ENCODE measurements around the gene YJU2. TPM values are rescaled to one million over a fixed set of nuclear protein-coding genes. Genes with fewer than 3 reads are reported as not detected.

YJU2 gene
- total RNA-seq (2014; rRNA removed; shearing (Covaris generic)) (27.3 and 33.4 TPM in 2 replicates), polyA plus RNA-seq (2016; fragmentation: Nextera tagmentation; extraction: Ambion mirVana) (27.6 and 28.8 TPM in 2 replicates)
- long read RNA-seq, transcript YJU2-201 (8 exons, 1,434 nt), result major isoform, 23 of 25 reads
- long read RNA-seq, partial matches to known transcripts, result 2 of 25 reads
- long read RNA-seq, other reads (novel, unspliced or antisense), result 0 of 25 reads

- Mint-ChIP-seq H3K4me1 (no peaks in the 10 kb centered on the region; the same call in 2 of the 3 replicates), H3K27ac (peak within 1 kb of the TSS; percentile 99), H3K36me3 (ENCODE audit: low read depth) (peaks cover 33% of the 10 kb centered on the region), H3K4me3 (peak within 1 kb of the TSS; percentile 93), H3K9me3 (peaks cover 6% of the 10 kb centered on the region), H3K27me3 (ENCODE audit: insufficient read depth, low read depth, poor library complexity) (peaks cover 5% of the 10 kb centered on the region)
- peak within 1 kb of the TSS; percentile 90 for H3K27ac ChIP-seq (ENCODE audit: low read depth)
- peaks cover 8% of the 10 kb centered on the region; the same call in 1 of the 2 replicates for H3K36me3 ChIP-seq (ENCODE audit: insufficient read depth)
- peak within 1 kb of the TSS; percentile 86 for H2AFZ ChIP-seq
- peaks cover 8% of the 10 kb centered on the region for H3K79me2 ChIP-seq (replicated peaks; ENCODE audit: insufficient read depth)
- 0 out of 2 replicates have a peak, but pooled peaks cover 4% of the 10 kb centered on the region for H3K4me1 ChIP-seq (ENCODE audit: insufficient read depth)
- H3K4me2 ChIP-seq, result peak within 1 kb of the TSS; percentile 72
- H3K4me3 ChIP-seq, result peak within 1 kb of the TSS; percentile 50
- H3K9me2 ChIP-seq (ENCODE audit: insufficient read depth), result no peaks in the 10 kb centered on the region
- no peaks in the 10 kb centered on the region for H4K20me1 ChIP-seq (replicated peaks; ENCODE audit: insufficient read depth)
- 0 out of 2 replicates have a peak, but pooled peaks cover 6% of the 10 kb centered on the region for H3F3A ChIP-seq (replicated peaks; ENCODE audit: low read depth)
- no peaks in the 10 kb centered on the region for H3K27me3 ChIP-seq (ENCODE audit: insufficient read depth)
- DNase-seq (ENCODE audit: low spot score), result peak; percentile 100
- ATAC-seq, result peak; percentile 96
- TF ChIP-seq ZNF331 (CRISPR knock-in tag; IDR thresholded peaks at IDR 0.05; ENCODE audit: low read depth), result no peak
- TF ChIP-seq POLR2AphosphoS5 (IDR thresholded peaks at IDR 0.05; ENCODE audit: low read depth), result peak; percentile 60
- TF ChIP-seq, protein P1, sequence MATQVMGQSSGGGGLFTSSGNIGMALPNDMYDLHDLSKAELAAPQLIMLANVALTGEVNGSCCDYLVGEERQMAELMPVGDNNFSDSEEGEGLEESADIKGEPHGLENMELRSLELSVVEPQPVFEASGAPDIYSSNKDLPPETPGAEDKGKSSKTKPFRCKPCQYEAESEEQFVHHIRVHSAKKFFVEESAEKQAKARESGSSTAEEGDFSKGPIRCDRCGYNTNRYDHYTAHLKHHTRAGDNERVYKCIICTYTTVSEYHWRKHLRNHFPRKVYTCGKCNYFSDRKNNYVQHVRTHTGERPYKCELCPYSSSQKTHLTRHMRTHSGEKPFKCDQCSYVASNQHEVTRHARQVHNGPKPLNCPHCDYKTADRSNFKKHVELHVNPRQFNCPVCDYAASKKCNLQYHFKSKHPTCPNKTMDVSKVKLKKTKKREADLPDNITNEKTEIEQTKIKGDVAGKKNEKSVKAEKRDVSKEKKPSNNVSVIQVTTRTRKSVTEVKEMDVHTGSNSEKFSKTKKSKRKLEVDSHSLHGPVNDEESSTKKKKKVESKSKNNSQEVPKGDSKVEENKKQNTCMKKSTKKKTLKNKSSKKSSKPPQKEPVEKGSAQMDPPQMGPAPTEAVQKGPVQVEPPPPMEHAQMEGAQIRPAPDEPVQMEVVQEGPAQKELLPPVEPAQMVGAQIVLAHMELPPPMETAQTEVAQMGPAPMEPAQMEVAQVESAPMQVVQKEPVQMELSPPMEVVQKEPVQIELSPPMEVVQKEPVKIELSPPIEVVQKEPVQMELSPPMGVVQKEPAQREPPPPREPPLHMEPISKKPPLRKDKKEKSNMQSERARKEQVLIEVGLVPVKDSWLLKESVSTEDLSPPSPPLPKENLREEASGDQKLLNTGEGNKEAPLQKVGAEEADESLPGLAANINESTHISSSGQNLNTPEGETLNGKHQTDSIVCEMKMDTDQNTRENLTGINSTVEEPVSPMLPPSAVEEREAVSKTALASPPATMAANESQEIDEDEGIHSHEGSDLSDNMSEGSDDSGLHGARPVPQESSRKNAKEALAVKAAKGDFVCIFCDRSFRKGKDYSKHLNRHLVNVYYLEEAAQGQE (IDR thresholded peaks at IDR 0.05; ENCODE audit: unreplicated experiment), result no peak
- TF ChIP-seq CTCF (conservative IDR thresholded peaks at IDR 0.05; ENCODE audit: low read depth in 2 of 2), result peak; percentile 64 to 70
- TF ChIP-seq, protein P2, sequence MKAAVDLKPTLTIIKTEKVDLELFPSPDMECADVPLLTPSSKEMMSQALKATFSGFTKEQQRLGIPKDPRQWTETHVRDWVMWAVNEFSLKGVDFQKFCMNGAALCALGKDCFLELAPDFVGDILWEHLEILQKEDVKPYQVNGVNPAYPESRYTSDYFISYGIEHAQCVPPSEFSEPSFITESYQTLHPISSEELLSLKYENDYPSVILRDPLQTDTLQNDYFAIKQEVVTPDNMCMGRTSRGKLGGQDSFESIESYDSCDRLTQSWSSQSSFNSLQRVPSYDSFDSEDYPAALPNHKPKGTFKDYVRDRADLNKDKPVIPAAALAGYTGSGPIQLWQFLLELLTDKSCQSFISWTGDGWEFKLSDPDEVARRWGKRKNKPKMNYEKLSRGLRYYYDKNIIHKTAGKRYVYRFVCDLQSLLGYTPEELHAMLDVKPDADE (IDR thresholded peaks at IDR 0.05), result no peak; the same call in none of the 2 replicates
- TF ChIP-seq, protein P3, sequence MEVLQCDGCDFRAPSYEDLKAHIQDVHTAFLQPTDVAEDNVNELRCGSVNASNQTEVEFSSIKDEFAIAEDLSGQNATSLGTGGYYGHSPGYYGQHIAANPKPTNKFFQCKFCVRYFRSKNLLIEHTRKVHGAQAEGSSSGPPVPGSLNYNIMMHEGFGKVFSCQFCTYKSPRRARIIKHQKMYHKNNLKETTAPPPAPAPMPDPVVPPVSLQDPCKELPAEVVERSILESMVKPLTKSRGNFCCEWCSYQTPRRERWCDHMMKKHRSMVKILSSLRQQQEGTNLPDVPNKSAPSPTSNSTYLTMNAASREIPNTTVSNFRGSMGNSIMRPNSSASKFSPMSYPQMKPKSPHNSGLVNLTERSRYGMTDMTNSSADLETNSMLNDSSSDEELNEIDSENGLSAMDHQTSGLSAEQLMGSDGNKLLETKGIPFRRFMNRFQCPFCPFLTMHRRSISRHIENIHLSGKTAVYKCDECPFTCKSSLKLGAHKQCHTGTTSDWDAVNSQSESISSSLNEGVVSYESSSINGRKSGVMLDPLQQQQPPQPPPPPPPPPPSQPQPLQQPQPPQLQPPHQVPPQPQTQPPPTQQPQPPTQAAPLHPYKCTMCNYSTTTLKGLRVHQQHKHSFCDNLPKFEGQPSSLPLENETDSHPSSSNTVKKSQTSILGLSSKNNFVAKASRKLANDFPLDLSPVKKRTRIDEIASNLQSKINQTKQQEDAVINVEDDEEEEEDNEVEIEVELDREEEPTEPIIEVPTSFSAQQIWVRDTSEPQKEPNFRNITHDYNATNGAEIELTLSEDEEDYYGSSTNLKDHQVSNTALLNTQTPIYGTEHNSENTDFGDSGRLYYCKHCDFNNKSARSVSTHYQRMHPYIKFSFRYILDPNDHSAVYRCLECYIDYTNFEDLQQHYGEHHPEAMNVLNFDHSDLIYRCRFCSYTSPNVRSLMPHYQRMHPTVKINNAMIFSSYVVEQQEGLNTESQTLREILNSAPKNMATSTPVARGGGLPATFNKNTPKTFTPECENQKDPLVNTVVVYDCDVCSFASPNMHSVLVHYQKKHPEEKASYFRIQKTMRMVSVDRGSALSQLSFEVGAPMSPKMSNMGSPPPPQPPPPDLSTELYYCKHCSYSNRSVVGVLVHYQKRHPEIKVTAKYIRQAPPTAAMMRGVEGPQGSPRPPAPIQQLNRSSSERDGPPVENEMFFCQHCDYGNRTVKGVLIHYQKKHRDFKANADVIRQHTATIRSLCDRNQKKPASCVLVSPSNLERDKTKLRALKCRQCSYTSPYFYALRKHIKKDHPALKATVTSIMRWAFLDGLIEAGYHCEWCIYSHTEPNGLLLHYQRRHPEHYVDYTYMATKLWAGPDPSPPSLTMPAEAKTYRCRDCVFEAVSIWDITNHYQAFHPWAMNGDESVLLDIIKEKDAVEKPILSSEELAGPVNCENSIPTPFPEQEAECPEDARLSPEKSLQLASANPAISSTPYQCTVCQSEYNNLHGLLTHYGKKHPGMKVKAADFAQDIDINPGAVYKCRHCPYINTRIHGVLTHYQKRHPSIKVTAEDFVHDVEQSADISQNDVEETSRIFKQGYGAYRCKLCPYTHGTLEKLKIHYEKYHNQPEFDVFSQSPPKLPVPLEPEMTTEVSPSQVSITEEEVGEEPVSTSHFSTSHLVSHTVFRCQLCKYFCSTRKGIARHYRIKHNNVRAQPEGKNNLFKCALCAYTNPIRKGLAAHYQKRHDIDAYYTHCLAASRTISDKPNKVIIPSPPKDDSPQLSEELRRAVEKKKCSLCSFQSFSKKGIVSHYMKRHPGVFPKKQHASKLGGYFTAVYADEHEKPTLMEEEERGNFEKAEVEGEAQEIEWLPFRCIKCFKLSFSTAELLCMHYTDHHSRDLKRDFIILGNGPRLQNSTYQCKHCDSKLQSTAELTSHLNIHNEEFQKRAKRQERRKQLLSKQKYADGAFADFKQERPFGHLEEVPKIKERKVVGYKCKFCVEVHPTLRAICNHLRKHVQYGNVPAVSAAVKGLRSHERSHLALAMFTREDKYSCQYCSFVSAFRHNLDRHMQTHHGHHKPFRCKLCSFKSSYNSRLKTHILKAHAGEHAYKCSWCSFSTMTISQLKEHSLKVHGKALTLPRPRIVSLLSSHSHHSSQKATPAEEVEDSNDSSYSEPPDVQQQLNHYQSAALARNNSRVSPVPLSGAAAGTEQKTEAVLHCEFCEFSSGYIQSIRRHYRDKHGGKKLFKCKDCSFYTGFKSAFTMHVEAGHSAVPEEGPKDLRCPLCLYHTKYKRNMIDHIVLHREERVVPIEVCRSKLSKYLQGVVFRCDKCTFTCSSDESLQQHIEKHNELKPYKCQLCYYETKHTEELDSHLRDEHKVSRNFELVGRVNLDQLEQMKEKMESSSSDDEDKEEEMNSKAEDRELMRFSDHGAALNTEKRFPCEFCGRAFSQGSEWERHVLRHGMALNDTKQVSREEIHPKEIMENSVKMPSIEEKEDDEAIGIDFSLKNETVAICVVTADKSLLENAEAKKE (CRISPR knock-in tag; IDR thresholded peaks at IDR 0.05), result no peak
- TF ChIP-seq ZNF114 (CRISPR knock-in tag; IDR thresholded peaks at IDR 0.05), result no peak
- no peak for TF ChIP-seq EZH2 (IDR thresholded peaks at IDR 0.05; ENCODE audit: low read depth, unreplicated experiment)
- no peak for TF ChIP-seq STAT1 (IDR thresholded peaks at IDR 0.05; ENCODE audit: unreplicated experiment)
- TF ChIP-seq CREB1 (CRISPR knock-in tag; IDR thresholded peaks at IDR 0.05; ENCODE audit: low read depth), result peak; percentile 97
- no peak for TF ChIP-seq EZH2phosphoT487 (IDR thresholded peaks at IDR 0.05; ENCODE audit: unreplicated experiment)
- no peak for TF ChIP-seq NANOG (IDR thresholded peaks at IDR 0.05; ENCODE audit: borderline replicate concordance)
Measured at GRCh38 chr19:4246767-4247593, at the start of gene YJU2. YJU2 (plus strand) TSS chr19:4247080; CDS start chr19:4247147, 67 bp downstream.
